OCI-LY7 (cell line): ENCODE results near the gene MYO9A. TPM values are rescaled to one million over a fixed set of nuclear protein-coding genes. Genes with fewer than 3 reads are reported as not detected.

Experiments
- BruUV-seq: library from RNA; stranded (reverse); fragments of 400-500 nt; replicated peaks from 2 replicates; lab custom pipeline; 2021; lab: Mats Ljungman, UMichigan
- CTCF ChIA-PET: fragments of 300-600 bp; sonication (Branson Sonifier 250); formaldehyde crosslinking; loops from one replicate; lab custom pipeline; 2022; ENCODE audit warnings: antibody characterized with exemption; ENCODE audit not compliant: unreplicated experiment; lab: Charles Lee
- POLR2A ChIA-PET: fragments of 300-600 bp; sonication (Branson Sonifier 250); formaldehyde crosslinking; loops from one replicate; lab custom pipeline; 2022; ENCODE audit warnings: antibody characterized with exemption; lab: Charles Lee
- DNase-seq: peaks from one replicate; pipeline ENCODE4 v3.0.0-alpha.2; 2015; ENCODE audit warnings: low spot score
- H2AFZ ChIP-seq: fragments of 200-600 bp; sonication (generic), shearing (Covaris generic); 2 replicates; pipeline ENCODE4 v1.6.1; 2014; ENCODE audit warnings: mild to moderate bottlenecking, antibody characterized with exemption, low read length, moderate library complexity
- H3K27ac ChIP-seq: fragments of 200-600 bp; sonication (generic); 2 replicates; pipeline ENCODE4 v1.5.1; 2014; ENCODE audit warnings: mixed run types, low read depth, mild to moderate bottlenecking, moderate library complexity, low read length, inconsistent platforms; ENCODE audit not compliant: poor library complexity, severe bottlenecking
- H3K36me3 ChIP-seq: fragments of 200-600 bp; sonication (generic); 2 replicates; pipeline ENCODE4 v1.6.1; 2014; ENCODE audit warnings: mild to moderate bottlenecking, antibody characterized with exemption, low read length, moderate library complexity, mixed read lengths; ENCODE audit not compliant: insufficient read depth
- H3K4me1 ChIP-seq: fragments of 200-600 bp; sonication (generic); 2 replicates; pipeline ENCODE4 v1.5.1; 2014; ENCODE audit warnings: mild to moderate bottlenecking, low read length; ENCODE audit not compliant: insufficient read depth, poor library complexity, severe bottlenecking
- H3K4me2 ChIP-seq: fragments of 200-600 bp; sonication (generic); 2 replicates; pipeline ENCODE4 v1.6.1; 2014; ENCODE audit warnings: mild to moderate bottlenecking, low read length
- H3K4me3 ChIP-seq: fragments of 200-600 bp; sonication (generic); 2 replicates; pipeline ENCODE4 v1.5.1; 2014; ENCODE audit warnings: mild to moderate bottlenecking, low read depth, low read length; ENCODE audit not compliant: poor library complexity, severe bottlenecking
- H3K79me2 ChIP-seq: fragments of 200-600 bp; sonication (generic); 2 replicates; pipeline ENCODE4 v1.6.1; 2016; ENCODE audit warnings: low read depth, mild to moderate bottlenecking, low read length, moderate library complexity, mixed read lengths; ENCODE audit not compliant: insufficient read depth
- H3K9me2 ChIP-seq: fragments of 200-600 bp; sonication (generic); 2 replicates; pipeline ENCODE4 v1.6.1; 2016; ENCODE audit warnings: mild to moderate bottlenecking, low read length, mixed read lengths; ENCODE audit not compliant: insufficient read depth
- H3K9me3 ChIP-seq: fragments of 200-600 bp; sonication (generic); 2 replicates; pipeline ENCODE4 v1.6.1; 2014; ENCODE audit warnings: mild to moderate bottlenecking, mixed run types, low read length, mixed read lengths
- H4K20me1 ChIP-seq: fragments of 200-600 bp; sonication (generic); 2 replicates; pipeline ENCODE4 v1.6.1; 2014; ENCODE audit warnings: mild to moderate bottlenecking, antibody characterized with exemption, low read length, moderate library complexity, mixed read lengths; ENCODE audit not compliant: insufficient read depth
- CTCF ChIP-seq: fragments of 200-600 bp; sonication (generic); conservative IDR thresholded peaks from 2 replicates; pipeline ENCODE4 v1.5.1; 2014; ENCODE audit warnings: mild to moderate bottlenecking, antibody characterized with exemption, low read length, moderate library complexity, mixed read lengths
- EZH2phosphoT487 ChIP-seq: fragments of 200-600 bp; sonication (generic); IDR thresholded peaks from 2 replicates; pipeline ENCODE4 v1.6.1; 2018; ENCODE audit warnings: low read depth, borderline replicate concordance, mild to moderate bottlenecking, mixed run types, antibody characterized with exemption, low read length, moderate library complexity, mixed read lengths
- intact Hi-C: fragments of 100-400 bp; cut with micrococcal nuclease; formaldehyde crosslinking; loops from one replicate; pipeline ENCODE4 v1.10.0; 2022; ENCODE audit not compliant: unreplicated experiment
- total RNA-seq, 2 experiments: library from RNA; depleted of rRNA in 1 of 2; stranded (reverse); fragments of >200 nt in 1 of 2; shearing (Covaris generic) in 1 of 2; gene quantifications; 2 replicates each; pipeline ENCODE4 v1.2.3, GENCODE V29; 2014 to 2022

MYO9A gene
- total RNA-seq, 2 experiments from 2014 or later = 26.4 to 125 TPM

- Histone ChIP-seq H3K4me1 (no peaks in the 10 kb centered on the region), H3K36me3 (no peaks in the 10 kb centered on the region; the same call in 1 of the 2 replicates), H4K20me1 (no peaks in the 10 kb centered on the region), H3K4me3 (no peak overlapping the region), H3K4me2 (no peak overlapping the region), H2AFZ (no peak overlapping the region), H3K9me2 (no peaks in the 10 kb centered on the region), H3K27ac (no peak overlapping the region), H3K9me3 (no peaks in the 10 kb centered on the region), H3K79me2 (no peaks in the 10 kb centered on the region)
- no peak for TF ChIP-seq EZH2phosphoT487
- TF ChIP-seq CTCF = no peak
- BruUV-seq = no TSS peak
- intact Hi-C loops = no loop called here
- ChIA-PET POLR2A (no interaction called here), CTCF (no interaction called here)
- DNase-seq = no peak
These were observed 166.8 kb downstream of the MYO9A start for GRCh38 chr15:71951134-71951533.

- H3K4me2 ChIP-seq = no peak overlapping the region
These were observed 172.9 kb downstream of the MYO9A start for GRCh38 chr15:71945012-71945411.

GRCh38 chr15:71943806-71944205 is 174.1 kb downstream of the MYO9A start:
- H3K27ac ChIP-seq = no peak overlapping the region
- no peaks in the 10 kb centered on the region for H3K9me3 ChIP-seq
- BruUV-seq = no TSS peak
- no peaks in the 10 kb centered on the region for H3K4me1 ChIP-seq
- DNase-seq = no peak
- no peak overlapping the region for H2AFZ ChIP-seq
- TF ChIP-seq CTCF (no peak), EZH2phosphoT487 (no peak)
- no peak overlapping the region for H3K4me2 ChIP-seq
- H3K9me2 ChIP-seq = no peaks in the 10 kb centered on the region
- no peaks in the 10 kb centered on the region for H3K36me3 ChIP-seq
- no peaks in the 10 kb centered on the region for H4K20me1 ChIP-seq
- H3K4me3 ChIP-seq = no peak overlapping the region
- ChIA-PET POLR2A (interaction anchor here (1.0 kb wide), 1 partner anchor 12 kb away, joined by 3 read pairs; no protein-coding TSS in a partner anchor), CTCF (no interaction called here)
- intact Hi-C loops = no loop called here
- no peaks in the 10 kb centered on the region for H3K79me2 ChIP-seq

More at GRCh38 chr15:71945012-71945411, 172.9 kb downstream of the MYO9A start:
- intact Hi-C loops = no loop called here
- no peak for DNase-seq
- ChIA-PET CTCF (no interaction called here), POLR2A (no interaction called here)
- Histone ChIP-seq H3K4me1 (no peaks in the 10 kb centered on the region), H3K27ac (no peak overlapping the region), H2AFZ (no peak overlapping the region), H3K9me2 (no peaks in the 10 kb centered on the region), H3K4me3 (no peak overlapping the region), H3K79me2 (no peaks in the 10 kb centered on the region), H3K9me3 (no peaks in the 10 kb centered on the region), H3K36me3 (no peaks in the 10 kb centered on the region), H4K20me1 (no peaks in the 10 kb centered on the region)
- BruUV-seq = no TSS peak
- no peak for TF ChIP-seq EZH2phosphoT487
